ENCODE measurements around the gene PXK. TPM values are rescaled to one million over a fixed set of nuclear protein-coding genes. Genes with fewer than 3 reads are reported as not detected.
"Not testable (repeated sequence)": the region's sequence is repeated elsewhere in the genome, so short reads cannot be mapped to it uniquely, and the experiment has no call there.

PXK gene
- total RNA-seq, 1 donor from 2014 or later = 14.3 TPM

- DNase-seq (ENCODE audit: low spot score) = peak; percentile 43
- Histone ChIP-seq H3K27ac (peak overlapping the region; percentile 75), H2AFZ (replicated peaks) (no peak overlapping the region), H3K4me3 (no peak overlapping the region), H4K20me1 (ENCODE audit: low read depth) (peaks cover 18% of the 10 kb centered on the region), H3K4me1 (peaks cover 32% of the 10 kb centered on the region), H3F3A (ENCODE audit: low read depth) (peaks cover 21% of the 10 kb centered on the region), H3K9me3 (ENCODE audit: low read depth) (no peaks in the 10 kb centered on the region), H3K9ac (no peak overlapping the region), H3K36me3 (peaks cover 6% of the 10 kb centered on the region), H3K27me3 (no peaks in the 10 kb centered on the region), H3K4me2 (peak overlapping the region; percentile 40), H3K79me2 (ENCODE audit: low read depth) (peaks cover 30% of the 10 kb centered on the region)
- H3K27me3 Mint-ChIP-seq (ENCODE audit: insufficient read depth, low read depth) = peaks cover 9% of the 10 kb centered on the region
- H3K27ac Mint-ChIP-seq = peak overlapping the region; percentile 27
- H3K4me3 Mint-ChIP-seq = peak overlapping the region; percentile 81
- H3K9me3 Mint-ChIP-seq = no peaks in the 10 kb centered on the region
- no peak for TF ChIP-seq EZH2 (IDR thresholded peaks at IDR 0.05)
- no peak for TF ChIP-seq EZH2phosphoT487 (IDR thresholded peaks at IDR 0.05)
- TF ChIP-seq, protein P1, sequence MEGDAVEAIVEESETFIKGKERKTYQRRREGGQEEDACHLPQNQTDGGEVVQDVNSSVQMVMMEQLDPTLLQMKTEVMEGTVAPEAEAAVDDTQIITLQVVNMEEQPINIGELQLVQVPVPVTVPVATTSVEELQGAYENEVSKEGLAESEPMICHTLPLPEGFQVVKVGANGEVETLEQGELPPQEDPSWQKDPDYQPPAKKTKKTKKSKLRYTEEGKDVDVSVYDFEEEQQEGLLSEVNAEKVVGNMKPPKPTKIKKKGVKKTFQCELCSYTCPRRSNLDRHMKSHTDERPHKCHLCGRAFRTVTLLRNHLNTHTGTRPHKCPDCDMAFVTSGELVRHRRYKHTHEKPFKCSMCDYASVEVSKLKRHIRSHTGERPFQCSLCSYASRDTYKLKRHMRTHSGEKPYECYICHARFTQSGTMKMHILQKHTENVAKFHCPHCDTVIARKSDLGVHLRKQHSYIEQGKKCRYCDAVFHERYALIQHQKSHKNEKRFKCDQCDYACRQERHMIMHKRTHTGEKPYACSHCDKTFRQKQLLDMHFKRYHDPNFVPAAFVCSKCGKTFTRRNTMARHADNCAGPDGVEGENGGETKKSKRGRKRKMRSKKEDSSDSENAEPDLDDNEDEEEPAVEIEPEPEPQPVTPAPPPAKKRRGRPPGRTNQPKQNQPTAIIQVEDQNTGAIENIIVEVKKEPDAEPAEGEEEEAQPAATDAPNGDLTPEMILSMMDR (IDR thresholded peaks at IDR 0.05) = no peak
- peaks cover 9% of the 10 kb centered on the region for H3K36me3 Mint-ChIP-seq
- H3K4me1 Mint-ChIP-seq = peaks cover 22% of the 10 kb centered on the region
Measured at GRCh38 chr3:58434511-58434910, 101.8 kb downstream of the PXK start.

- H3K4me2 ChIP-seq = peak overlapping the region; percentile 40
- Mint-ChIP-seq H3K4me3 (peak overlapping the region; percentile 81), H3K27me3 (ENCODE audit: insufficient read depth, low read depth) (peaks cover 10% of the 10 kb centered on the region), H3K4me1 (peaks cover 22% of the 10 kb centered on the region), H3K27ac (no peak overlapping the region), H3K9me3 (no peaks in the 10 kb centered on the region), H3K36me3 (peaks cover 9% of the 10 kb centered on the region)
- H3K9ac ChIP-seq = no peak overlapping the region
- no peak overlapping the region for H2AFZ ChIP-seq (replicated peaks)
- TF ChIP-seq EZH2phosphoT487 (IDR thresholded peaks at IDR 0.05) = no peak
- TF ChIP-seq, protein P1 (IDR thresholded peaks at IDR 0.05) = no peak
- no peak for TF ChIP-seq EZH2 (IDR thresholded peaks at IDR 0.05)
- peaks cover 21% of the 10 kb centered on the region for H3F3A ChIP-seq (ENCODE audit: low read depth)
- H3K9me3 ChIP-seq (ENCODE audit: low read depth) = no peaks in the 10 kb centered on the region
- peak; percentile 85 for DNase-seq (ENCODE audit: low spot score)
- H3K4me1 ChIP-seq = peaks cover 32% of the 10 kb centered on the region
- peaks cover 30% of the 10 kb centered on the region for H3K79me2 ChIP-seq (ENCODE audit: low read depth)
- H4K20me1 ChIP-seq (ENCODE audit: low read depth) = peaks cover 18% of the 10 kb centered on the region
- no peak overlapping the region for H3K4me3 ChIP-seq
- H3K36me3 ChIP-seq = peaks cover 6% of the 10 kb centered on the region
- H3K27ac ChIP-seq = peak overlapping the region; percentile 75
- no peaks in the 10 kb centered on the region for H3K27me3 ChIP-seq
Measured at GRCh38 chr3:58434990-58435389, 102.3 kb downstream of the PXK start.

- Histone ChIP-seq H2AFZ (replicated peaks) (peak overlapping the region; percentile 77), H3K4me1 (peaks cover 32% of the 10 kb centered on the region), H3K79me2 (ENCODE audit: low read depth) (peaks cover 13% of the 10 kb centered on the region), H3F3A (ENCODE audit: low read depth) (peaks cover 21% of the 10 kb centered on the region)
- H3K36me3 Mint-ChIP-seq; H3K36me3 ChIP-seq; H4K20me1 ChIP-seq (ENCODE audit: low read depth); H3K4me3 Mint-ChIP-seq; H3K27me3 ChIP-seq; H3K27ac Mint-ChIP-seq; H3K4me3 ChIP-seq; H3K27ac ChIP-seq; DNase-seq (ENCODE audit: low spot score); H3K9me3 ChIP-seq (ENCODE audit: low read depth); H3K9ac ChIP-seq; H3K4me2 ChIP-seq; H3K9me3 Mint-ChIP-seq: not testable (repeated sequence)
- Mint-ChIP-seq H3K27me3 (ENCODE audit: insufficient read depth, low read depth) (peaks cover 11% of the 10 kb centered on the region), H3K4me1 (peaks cover 23% of the 10 kb centered on the region)
Measured at GRCh38 chr3:58437276-58437675, 104.6 kb downstream of the PXK start.

GRCh38 chr3:58440996-58441355 lies 108.3 kb downstream of the PXK start:
- H3F3A ChIP-seq (ENCODE audit: low read depth); H3K27ac Mint-ChIP-seq; H3K36me3 Mint-ChIP-seq; H3K9me3 Mint-ChIP-seq; H3K27me3 ChIP-seq; H3K27ac ChIP-seq; H2AFZ ChIP-seq (replicated peaks); H3K4me3 Mint-ChIP-seq; H3K4me2 ChIP-seq; H3K4me3 ChIP-seq; H4K20me1 ChIP-seq (ENCODE audit: low read depth); H3K79me2 ChIP-seq (ENCODE audit: low read depth); H3K27me3 Mint-ChIP-seq (ENCODE audit: insufficient read depth, low read depth); H3K36me3 ChIP-seq; H3K4me1 Mint-ChIP-seq; H3K9ac ChIP-seq; H3K9me3 ChIP-seq (ENCODE audit: low read depth); DNase-seq (ENCODE audit: low spot score); H3K4me1 ChIP-seq: not testable (repeated sequence)
